NCI-H146 treated with DMSO at 0.1 percent for 48 hours (cell line): Measurements from ENCODE around the gene FBXL17.

ENCODE experiments used
- DNase-seq: peaks from one replicate; lab custom pipeline; 2025; ENCODE audit not compliant: unreplicated experiment; lab: John Stamatoyannopoulos, UW

The FBXL17 gene

GRCh38 chr5:108375768-108376167, 6.1 kb downstream of the FBXL17 start:
- no peak for DNase-seq

- DNase-seq = no peak
These were observed 8.5 kb downstream of the FBXL17 start for GRCh38 chr5:108373426-108373825.

- no peak for DNase-seq
These were observed 9.5 kb downstream of the FBXL17 start for GRCh38 chr5:108372369-108372768.

GRCh38 chr5:108371263-108371662, 10.6 kb downstream of the FBXL17 start:
- DNase-seq = no peak

GRCh38 chr5:108369167-108369566, 12.7 kb downstream of the FBXL17 start:
- no peak for DNase-seq

- no peak for DNase-seq
These were observed 14.1 kb downstream of the FBXL17 start for GRCh38 chr5:108367679-108368334.

GRCh38 chr5:108366500-108366899, 15.4 kb downstream of the FBXL17 start:
- DNase-seq = no peak

GRCh38 chr5:108361771-108362170, 20.1 kb downstream of the FBXL17 start:
- DNase-seq = no peak

- no peak for DNase-seq
These were observed 20.7 kb downstream of the FBXL17 start for GRCh38 chr5:108361239-108361638.

GRCh38 chr5:108360280-108360679, 21.6 kb downstream of the FBXL17 start:
- no peak for DNase-seq

GRCh38 chr5:108356286-108356685, 25.6 kb downstream of the FBXL17 start:
- DNase-seq = no peak

- DNase-seq = no peak
These were observed 28.8 kb downstream of the FBXL17 start for GRCh38 chr5:108353087-108353486.

GRCh38 chr5:108345541-108346171, 36.2 kb downstream of the FBXL17 start:
- peak; percentile 27 for DNase-seq

- DNase-seq = no peak
These were observed 37.6 kb downstream of the FBXL17 start for GRCh38 chr5:108344103-108344822.

- no peak for DNase-seq
These were observed 40.0 kb downstream of the FBXL17 start for GRCh38 chr5:108341866-108342265.

GRCh38 chr5:108340131-108340530, 41.8 kb downstream of the FBXL17 start:
- DNase-seq = no peak

- DNase-seq = no peak
These were observed 42.7 kb downstream of the FBXL17 start for GRCh38 chr5:108339220-108339619.

GRCh38 chr5:108334225-108334624, 47.7 kb downstream of the FBXL17 start:
- no peak for DNase-seq

GRCh38 chr5:108326982-108327381, 54.9 kb downstream of the FBXL17 start:
- DNase-seq = no peak

- no peak for DNase-seq
These were observed 57.0 kb downstream of the FBXL17 start for GRCh38 chr5:108324886-108325285.

GRCh38 chr5:108321341-108321740, 60.6 kb downstream of the FBXL17 start:
- DNase-seq = no peak

- DNase-seq = no peak
These were observed 61.7 kb downstream of the FBXL17 start for GRCh38 chr5:108320231-108320630.
